ENCODE data around the gene CRYL1. TPM values are rescaled to one million over a fixed set of nuclear protein-coding genes. Genes with fewer than 3 reads are reported as not detected.

CRYL1 gene
- total and polyA plus RNA-seq, 2 of the 13 experiments (the other 11 are each of a cell fraction or from before 2014, with no cell fraction given): 57.2 to 115 TPM

- no peak for TF ChIP-seq ZNF296 (CRISPR knock-in tag; conservative IDR thresholded peaks at IDR 0.05)
Measured at GRCh38 chr13:20370815-20371421, 154.7 kb downstream of the CRYL1 start (continued).

DNA sequence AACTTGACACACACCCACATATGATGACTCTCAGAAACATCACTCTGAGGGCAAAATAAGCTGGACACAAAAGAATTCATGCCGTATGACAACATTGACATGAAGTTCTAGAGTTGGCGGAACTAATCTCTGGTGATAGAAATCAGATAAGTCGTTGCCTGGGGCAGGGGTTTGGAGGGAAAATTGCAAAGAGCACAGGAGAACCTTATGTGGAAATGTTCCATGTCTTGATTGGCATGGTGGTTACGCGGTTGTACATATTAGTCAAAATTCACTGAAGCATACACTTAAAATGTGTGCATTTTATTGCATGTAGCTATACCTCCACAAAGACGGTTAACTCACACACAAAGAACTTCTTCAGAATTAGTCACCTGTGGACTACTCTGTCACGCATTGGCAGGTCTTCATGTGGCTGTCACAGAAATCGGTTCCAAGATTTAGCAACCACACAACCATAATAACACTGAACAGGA, 155.7 kb downstream of the CRYL1 start:
- no peak overlapping the region for H3K4me2 ChIP-seq (ENCODE audit: low read depth, low read length)
- no peak for DNase-seq (ENCODE audit: low spot score)
- TF ChIP-seq POLR2AphosphoS2 (IDR thresholded peaks at IDR 0.05; ENCODE audit: low read depth, low read length) (no peak), MED8 (CRISPR knock-in tag; IDR thresholded peaks at IDR 0.05; ENCODE audit: insufficient replicate concordance) (no peak), RCOR2 (CRISPR knock-in tag; IDR thresholded peaks at IDR 0.05) (no peak), SSRP1 (CRISPR knock-in tag; IDR thresholded peaks at IDR 0.05) (no peak)
- TF ChIP-seq, protein P1, sequence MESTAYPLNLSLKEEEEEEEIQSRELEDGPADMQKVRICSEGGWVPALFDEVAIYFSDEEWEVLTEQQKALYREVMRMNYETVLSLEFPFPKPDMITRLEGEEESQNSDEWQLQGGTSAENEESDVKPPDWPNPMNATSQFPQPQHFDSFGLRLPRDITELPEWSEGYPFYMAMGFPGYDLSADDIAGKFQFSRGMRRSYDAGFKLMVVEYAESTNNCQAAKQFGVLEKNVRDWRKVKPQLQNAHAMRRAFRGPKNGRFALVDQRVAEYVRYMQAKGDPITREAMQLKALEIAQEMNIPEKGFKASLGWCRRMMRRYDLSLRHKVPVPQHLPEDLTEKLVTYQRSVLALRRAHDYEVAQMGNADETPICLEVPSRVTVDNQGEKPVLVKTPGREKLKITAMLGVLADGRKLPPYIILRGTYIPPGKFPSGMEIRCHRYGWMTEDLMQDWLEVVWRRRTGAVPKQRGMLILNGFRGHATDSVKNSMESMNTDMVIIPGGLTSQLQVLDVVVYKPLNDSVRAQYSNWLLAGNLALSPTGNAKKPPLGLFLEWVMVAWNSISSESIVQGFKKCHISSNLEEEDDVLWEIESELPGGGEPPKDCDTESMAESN (CRISPR knock-in tag; conservative IDR thresholded peaks at IDR 0.05): no peak
- H3K9ac ChIP-seq (ENCODE audit: insufficient read depth, low read depth, low read length): no peak overlapping the region
- no peak overlapping the region for H3K27ac ChIP-seq (ENCODE audit: extremely low read length, insufficient read depth, low read length)
- no peaks in the 10 kb centered on the region; a peak in 2 of 5 replicates for H3K27me3 ChIP-seq (ENCODE audit: control insufficient read depth in 1 of 2, insufficient read depth in 2 of 2, low read length in 2 of 2)
- intact Hi-C loops (cut with micrococcal nuclease; ENCODE audit: unreplicated experiment): no loop called here
- ATAC-seq: no peak
- CTCF ChIA-PET (ENCODE audit: low intra/inter-chr PET ratio, low total read pairs): no interaction called here
- FAIRE-seq: no peak
- WGBS (ENCODE audit: low lambda C conversion rate): 59% methylated on average over 8 of the region's 8 CpGs
- H3K79me2 ChIP-seq (ENCODE audit: insufficient read depth, low read length): no peaks in the 10 kb centered on the region
- no peaks in the 10 kb centered on the region for H3K4me1 ChIP-seq (ENCODE audit: insufficient read depth, low read length)
- POLR2A ChIA-PET: no interaction called here
- in situ Hi-C loops (cut with HindIII; ENCODE audit: extremely low pct_ligation_motif_present, low pct_unique_long_range_greater_than_20kb): no loop called here
- no peaks in the 10 kb centered on the region for H3K36me3 ChIP-seq (replicated peaks in 1 of 2; ENCODE audit: control insufficient read depth in 1 of 2, insufficient read depth in 2 of 2, low read length in 2 of 2)
- H3K9me3 ChIP-seq (ENCODE audit: low read length): no peaks in the 10 kb centered on the region
- no peaks in the 10 kb centered on the region for H4K20me1 ChIP-seq (ENCODE audit: insufficient read depth, low read length)
- H3K4me3 ChIP-seq (replicated peaks in 1 of 3; ENCODE audit: insufficient read depth in 1 of 3, low read depth in 2 of 3, low read length in 3 of 3): no peak overlapping the region
- no peak overlapping the region for H2AFZ ChIP-seq (ENCODE audit: low read length)
- BruUV-seq (replicated peaks): no TSS peak

All from HepG2 (cell line).